ENCODE measurements around the gene DEPDC5.

The DEPDC5 gene

GRCh38 chr22:31818481-31819392, 64.9 kb downstream of the DEPDC5 start:
- no peak for DNase-seq

GRCh38 chr22:31820655-31821054, 66.8 kb downstream of the DEPDC5 start:
- DNase-seq, result no peak

- DNase-seq, result no peak
Observed at GRCh38 chr22:31821572-31821971, 67.8 kb downstream of the DEPDC5 start.

GRCh38 chr22:31822523-31822922, 68.7 kb downstream of the DEPDC5 start:
- DNase-seq, result no peak

- DNase-seq, result no peak
Observed at GRCh38 chr22:31825513-31825912, 71.7 kb downstream of the DEPDC5 start.

- DNase-seq, result no peak
Observed at GRCh38 chr22:31826443-31826842, 72.6 kb downstream of the DEPDC5 start.

GRCh38 chr22:31828739-31829138, 74.9 kb downstream of the DEPDC5 start:
- no peak for DNase-seq

- DNase-seq, result peak; percentile 75
Observed at GRCh38 chr22:31829505-31829904, 75.7 kb downstream of the DEPDC5 start.

- DNase-seq, result no peak
Observed at GRCh38 chr22:31830721-31831070, 76.9 kb downstream of the DEPDC5 start.

GRCh38 chr22:31833930-31834329, 80.1 kb downstream of the DEPDC5 start:
- DNase-seq, result no peak

GRCh38 chr22:31836010-31836409, 82.2 kb downstream of the DEPDC5 start:
- no peak for DNase-seq

GRCh38 chr22:31838917-31839316, 85.1 kb downstream of the DEPDC5 start:
- DNase-seq, result no peak

GRCh38 chr22:31839986-31840385, 86.2 kb downstream of the DEPDC5 start:
- no peak for DNase-seq

- no peak for DNase-seq
Observed at GRCh38 chr22:31840585-31840984, 86.8 kb downstream of the DEPDC5 start.

GRCh38 chr22:31841078-31841827, 87.4 kb downstream of the DEPDC5 start:
- DNase-seq, result no peak

GRCh38 chr22:31843526-31843925, 89.7 kb downstream of the DEPDC5 start:
- DNase-seq, result no peak

GRCh38 chr22:31844941-31845340, 91.1 kb downstream of the DEPDC5 start:
- DNase-seq, result no peak

GRCh38 chr22:31846161-31847115, 92.6 kb downstream of the DEPDC5 start:
- no peak for DNase-seq

GRCh38 chr22:31848411-31848810, 94.6 kb downstream of the DEPDC5 start:
- DNase-seq, result no peak

GRCh38 chr22:31850135-31850534, 96.3 kb downstream of the DEPDC5 start:
- DNase-seq, result no peak

- DNase-seq, result no peak
Observed at GRCh38 chr22:31852691-31853421, 99.0 kb downstream of the DEPDC5 start.

Measured in activated CD8-positive, alpha-beta memory T cell treated with anti-CD3 and anti-CD28 coated beads for 24 hours (primary cell).